GM06990 (cell line): ENCODE data around the gene MSANTD1.

ENCODE experiments used
- DNase-seq: peaks from one replicate; pipeline ENCODE4 v3.0.0-alpha.2; 2011; ENCODE audit not compliant: insufficient read length; ENCODE audit errors: extremely low read depth
- H3K27me3 ChIP-seq: replicated peaks from 2 replicates; pipeline ENCODE4 v1.6.0; 2011; ENCODE audit warnings: low read length; ENCODE audit not compliant: control insufficient read depth, insufficient read depth
- H3K36me3 ChIP-seq: 2 replicates; pipeline ENCODE4 v1.5.1; 2011; ENCODE audit warnings: low read length; ENCODE audit not compliant: control insufficient read depth, insufficient read depth
- H3K4me3 ChIP-seq: replicated peaks from 2 replicates; pipeline ENCODE4 v1.5.1; 2011; ENCODE audit warnings: low read depth, mild to moderate bottlenecking, control low read depth, low read length
- CTCF ChIP-seq: IDR thresholded peaks from 2 replicates; pipeline ENCODE4 v1.5.1; 2011; ENCODE audit warnings: low read length, control low read depth, mild to moderate bottlenecking, inconsistent platforms; ENCODE audit not compliant: insufficient read depth, poor library complexity, severe bottlenecking

MSANTD1 gene

GRCh38 chr4:3286335-3287175, 37.6 kb downstream of the MSANTD1 start:
- no peak for TF ChIP-seq CTCF
- Histone ChIP-seq H3K36me3 (no peaks in the 10 kb centered on the region), H3K27me3 (no peaks in the 10 kb centered on the region), H3K4me3 (no peak overlapping the region)
- no peak for DNase-seq

- DNase-seq = no peak
- no peak for TF ChIP-seq CTCF
- Histone ChIP-seq H3K4me3 (no peak overlapping the region), H3K27me3 (no peaks in the 10 kb centered on the region; the same call in 1 of the 2 replicates), H3K36me3 (no peaks in the 10 kb centered on the region)
These were observed 38.5 kb downstream of the MSANTD1 start for GRCh38 chr4:3287271-3287971.

- H3K27me3 ChIP-seq = no peaks in the 10 kb centered on the region; the same call in 1 of the 2 replicates
- no peak overlapping the region for H3K4me3 ChIP-seq
- TF ChIP-seq CTCF = no peak
- no peaks in the 10 kb centered on the region for H3K36me3 ChIP-seq
- no peak for DNase-seq
These were observed 39.1 kb downstream of the MSANTD1 start for GRCh38 chr4:3287972-3288570.

GRCh38 chr4:3288571-3289094, 39.7 kb downstream of the MSANTD1 start:
- no peak overlapping the region for H3K4me3 ChIP-seq
- no peaks in the 10 kb centered on the region; the same call in 1 of the 2 replicates for H3K27me3 ChIP-seq
- no peak for TF ChIP-seq CTCF
- no peak for DNase-seq
- no peaks in the 10 kb centered on the region for H3K36me3 ChIP-seq

GRCh38 chr4:3290476-3290875, 41.5 kb downstream of the MSANTD1 start:
- Histone ChIP-seq H3K4me3 (no peak overlapping the region), H3K36me3 (no peaks in the 10 kb centered on the region), H3K27me3 (no peaks in the 10 kb centered on the region; the same call in 1 of the 2 replicates)
- TF ChIP-seq CTCF = no peak
- no peak for DNase-seq
